Type B pancreatic cell (in vitro differentiated cells): ENCODE data around the gene KIF17. TPM values are rescaled to one million over a fixed set of nuclear protein-coding genes. Genes with fewer than 3 reads are reported as not detected.

Experiments
- DNase-seq: peaks from one replicate; pipeline ENCODE4 v3.0.0; 2021; ENCODE audit warnings: mixed read lengths; ENCODE audit not compliant: unreplicated experiment; ENCODE audit errors: extremely low spot score
- H3K27ac Mint-ChIP-seq: 2 replicates; pipeline ENCODE4 v1.8.0; 2021; ENCODE audit warnings: mild to moderate bottlenecking, mixed read lengths
- H3K27me3 Mint-ChIP-seq: 2 replicates; pipeline ENCODE4 v1.8.0; 2021; ENCODE audit warnings: mixed read lengths
- H3K36me3 Mint-ChIP-seq: 2 replicates; pipeline ENCODE4 v1.8.0; 2021; ENCODE audit warnings: mixed read lengths
- H3K4me1 Mint-ChIP-seq: one replicate; pipeline ENCODE4 v1.8.0; 2021; ENCODE audit warnings: mixed read lengths; ENCODE audit not compliant: unreplicated experiment
- H3K4me3 Mint-ChIP-seq: 2 replicates; pipeline ENCODE4 v1.8.0; 2021; ENCODE audit warnings: mild to moderate bottlenecking, mixed read lengths
- H3K9me3 Mint-ChIP-seq: 2 replicates; pipeline ENCODE4 v1.8.0; 2021; ENCODE audit warnings: mixed read lengths
- total RNA-seq: library from RNA; stranded (reverse); gene quantifications from 2 replicates; pipeline ENCODE4 v1.2.1, GENCODE V29; 2021; ENCODE audit warnings: low replicate concordance
- TF ChIP-seq, protein P1 (sequence below): fragments of 200-600 bp; sonication (generic); conservative IDR thresholded peaks from 2 replicates; pipeline ENCODE4 v1.5.0; 2021; ENCODE audit warnings: antibody characterized with exemption, mild to moderate bottlenecking

KIF17 gene
- total RNA-seq, 1 donor from 2014 or later: 2.1 TPM

DNA sequence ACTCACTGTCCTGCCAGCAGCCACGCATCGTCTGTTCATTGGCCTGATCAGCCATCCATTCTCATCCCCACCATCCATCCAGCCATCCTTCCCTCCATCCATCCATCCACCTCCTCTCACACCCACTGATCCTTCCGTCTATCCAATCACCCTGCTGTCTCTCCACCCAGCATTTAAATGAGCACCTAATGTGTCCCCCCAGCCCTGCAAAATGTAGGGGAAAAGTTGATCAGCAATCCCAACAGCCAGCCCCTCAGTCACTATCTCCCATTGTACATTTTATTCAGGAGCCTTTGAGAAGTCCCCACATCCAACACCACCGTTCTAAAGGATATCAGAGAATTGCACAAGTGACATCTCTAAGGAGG, 45.6 kb downstream of the KIF17 start:
- H3K36me3 Mint-ChIP-seq: no peaks in the 10 kb centered on the region
- TF ChIP-seq, protein P1, sequence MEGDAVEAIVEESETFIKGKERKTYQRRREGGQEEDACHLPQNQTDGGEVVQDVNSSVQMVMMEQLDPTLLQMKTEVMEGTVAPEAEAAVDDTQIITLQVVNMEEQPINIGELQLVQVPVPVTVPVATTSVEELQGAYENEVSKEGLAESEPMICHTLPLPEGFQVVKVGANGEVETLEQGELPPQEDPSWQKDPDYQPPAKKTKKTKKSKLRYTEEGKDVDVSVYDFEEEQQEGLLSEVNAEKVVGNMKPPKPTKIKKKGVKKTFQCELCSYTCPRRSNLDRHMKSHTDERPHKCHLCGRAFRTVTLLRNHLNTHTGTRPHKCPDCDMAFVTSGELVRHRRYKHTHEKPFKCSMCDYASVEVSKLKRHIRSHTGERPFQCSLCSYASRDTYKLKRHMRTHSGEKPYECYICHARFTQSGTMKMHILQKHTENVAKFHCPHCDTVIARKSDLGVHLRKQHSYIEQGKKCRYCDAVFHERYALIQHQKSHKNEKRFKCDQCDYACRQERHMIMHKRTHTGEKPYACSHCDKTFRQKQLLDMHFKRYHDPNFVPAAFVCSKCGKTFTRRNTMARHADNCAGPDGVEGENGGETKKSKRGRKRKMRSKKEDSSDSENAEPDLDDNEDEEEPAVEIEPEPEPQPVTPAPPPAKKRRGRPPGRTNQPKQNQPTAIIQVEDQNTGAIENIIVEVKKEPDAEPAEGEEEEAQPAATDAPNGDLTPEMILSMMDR: no peak
- no peaks in the 10 kb centered on the region for H3K27me3 Mint-ChIP-seq
- H3K9me3 Mint-ChIP-seq: no peaks in the 10 kb centered on the region
- no peaks in the 10 kb centered on the region for H3K4me1 Mint-ChIP-seq
- H3K27ac Mint-ChIP-seq: no peak overlapping the region
- no peak overlapping the region for H3K4me3 Mint-ChIP-seq
- DNase-seq: no peak

DNA sequence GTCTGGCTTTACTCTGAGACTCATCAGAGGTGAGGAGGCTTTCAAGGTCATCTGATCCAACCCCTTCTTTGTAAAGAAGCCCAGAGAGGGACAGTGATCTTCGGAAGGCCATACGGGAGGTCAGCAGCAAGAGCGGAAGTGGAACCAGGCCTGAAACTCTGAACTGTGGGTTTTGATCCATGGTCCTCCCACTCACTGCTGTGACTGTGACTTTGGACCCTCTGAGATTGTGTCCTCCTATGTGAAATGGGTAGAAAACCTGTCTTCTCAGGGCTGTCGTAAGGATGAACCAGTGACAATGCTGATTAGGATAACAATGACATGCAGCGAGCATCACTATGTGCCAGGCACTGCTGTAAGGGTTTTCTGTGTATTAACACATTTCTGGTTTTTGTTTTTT, 46.9 kb downstream of the KIF17 start:
- TF ChIP-seq, protein P1: no peak
- Mint-ChIP-seq H3K27me3 (no peaks in the 10 kb centered on the region), H3K36me3 (no peaks in the 10 kb centered on the region), H3K27ac (no peak overlapping the region), H3K4me3 (no peak overlapping the region), H3K9me3 (no peaks in the 10 kb centered on the region), H3K4me1 (no peaks in the 10 kb centered on the region)
- DNase-seq: no peak

DNA sequence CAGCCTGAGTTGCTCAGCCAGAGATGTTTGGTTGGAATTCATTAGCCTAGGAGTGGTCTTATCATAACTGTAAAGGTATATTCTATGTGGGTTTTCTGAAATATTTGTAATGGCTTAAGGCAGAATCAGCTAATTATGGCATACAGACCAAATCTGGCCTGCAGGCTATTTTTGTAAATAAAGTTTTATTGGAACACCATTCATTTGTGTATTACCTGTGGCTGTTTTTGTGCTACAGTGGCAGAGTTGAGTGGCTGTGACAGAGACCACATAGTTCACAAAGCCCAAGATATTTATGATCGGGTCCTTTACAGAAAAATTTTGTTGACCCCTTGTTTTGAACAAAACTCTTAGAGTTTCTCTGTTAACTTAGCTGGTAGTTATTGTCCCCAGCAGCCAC, 49.2 kb downstream of the KIF17 start:
- no peak overlapping the region for H3K4me3 Mint-ChIP-seq
- no peaks in the 10 kb centered on the region for H3K36me3 Mint-ChIP-seq
- H3K27me3 Mint-ChIP-seq: no peaks in the 10 kb centered on the region
- TF ChIP-seq, protein P1: no peak
- H3K4me1 Mint-ChIP-seq: no peaks in the 10 kb centered on the region
- no peak for DNase-seq
- no peaks in the 10 kb centered on the region for H3K9me3 Mint-ChIP-seq
- H3K27ac Mint-ChIP-seq: no peak overlapping the region

DNA sequence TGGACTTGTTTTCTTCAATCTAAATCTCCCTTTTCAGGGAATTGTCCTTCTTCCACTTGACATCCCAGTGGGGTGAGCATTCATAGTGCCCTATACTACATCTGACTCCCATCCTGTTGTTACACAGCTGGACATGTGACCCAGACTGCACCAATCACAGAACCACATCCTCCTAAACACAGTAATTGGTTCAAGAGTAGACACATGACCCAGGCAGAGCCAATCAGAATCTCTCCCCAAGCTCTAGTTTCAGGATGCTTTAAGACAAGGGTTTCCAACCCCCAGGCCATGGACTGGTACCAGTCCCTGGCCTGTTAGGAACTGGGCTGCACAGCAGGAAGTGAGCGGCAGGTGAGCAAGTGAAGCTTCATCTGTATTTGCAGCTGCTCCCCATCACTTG, 51.0 kb downstream of the KIF17 start:
- no peak for DNase-seq
- H3K27me3 Mint-ChIP-seq: no peaks in the 10 kb centered on the region
- no peaks in the 10 kb centered on the region for H3K4me1 Mint-ChIP-seq
- no peaks in the 10 kb centered on the region for H3K36me3 Mint-ChIP-seq
- H3K27ac Mint-ChIP-seq: no peak overlapping the region
- TF ChIP-seq, protein P1: no peak
- H3K9me3 Mint-ChIP-seq: no peaks in the 10 kb centered on the region
- H3K4me3 Mint-ChIP-seq: no peak overlapping the region

DNA sequence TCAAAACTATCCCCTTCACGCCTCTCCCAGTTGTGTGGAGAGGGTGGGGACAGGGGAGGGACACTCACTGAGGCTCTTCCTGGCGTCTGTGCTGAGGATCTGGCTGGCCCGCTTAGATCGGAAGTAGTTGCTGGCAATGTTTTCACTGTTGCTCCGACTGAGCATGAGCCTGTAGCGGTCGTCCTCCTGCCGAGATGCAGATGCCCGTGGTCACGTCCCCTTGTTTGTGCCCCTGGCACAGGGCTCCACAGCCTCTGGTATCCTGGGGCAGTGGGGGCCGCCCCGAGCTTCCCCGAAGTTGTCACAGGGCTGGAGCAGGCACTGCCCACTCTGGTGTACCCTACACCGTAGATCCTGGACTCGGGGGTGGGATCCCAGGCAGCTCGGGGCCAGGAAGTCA, 51.7 kb downstream of the KIF17 start:
- Mint-ChIP-seq H3K9me3 (no peaks in the 10 kb centered on the region), H3K36me3 (no peaks in the 10 kb centered on the region), H3K4me3 (no peak overlapping the region), H3K4me1 (no peaks in the 10 kb centered on the region), H3K27me3 (no peaks in the 10 kb centered on the region), H3K27ac (no peak overlapping the region)
- DNase-seq: no peak
- TF ChIP-seq, protein P1: no peak

DNA sequence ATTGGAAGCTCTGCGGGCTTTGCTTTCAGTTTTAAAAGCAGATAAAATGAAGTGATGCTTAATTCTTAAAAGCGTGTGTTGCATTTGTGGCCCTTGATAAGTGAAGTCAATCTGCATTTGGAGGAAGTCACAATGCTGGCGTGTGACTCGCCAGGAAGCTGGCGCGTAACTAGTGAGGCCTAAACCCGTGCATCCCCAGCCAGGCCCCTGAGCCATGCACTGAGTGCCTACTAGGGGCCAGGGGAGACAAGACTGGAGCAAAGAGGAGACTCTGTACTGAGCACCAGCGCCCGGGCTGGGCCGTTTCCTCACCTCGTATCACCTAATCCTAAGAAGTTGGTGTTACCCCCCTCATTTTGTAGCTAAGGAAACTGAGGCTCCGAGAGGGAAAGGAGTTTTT, 52.1 kb downstream of the KIF17 start:
- Mint-ChIP-seq H3K27ac (no peak overlapping the region), H3K9me3 (no peaks in the 10 kb centered on the region), H3K4me3 (no peak overlapping the region), H3K36me3 (no peaks in the 10 kb centered on the region), H3K27me3 (no peaks in the 10 kb centered on the region), H3K4me1 (no peaks in the 10 kb centered on the region)
- TF ChIP-seq, protein P1: no peak
- DNase-seq: no peak
